Measurements from ENCODE around the gene CILP2.

CILP2 gene

DNA sequence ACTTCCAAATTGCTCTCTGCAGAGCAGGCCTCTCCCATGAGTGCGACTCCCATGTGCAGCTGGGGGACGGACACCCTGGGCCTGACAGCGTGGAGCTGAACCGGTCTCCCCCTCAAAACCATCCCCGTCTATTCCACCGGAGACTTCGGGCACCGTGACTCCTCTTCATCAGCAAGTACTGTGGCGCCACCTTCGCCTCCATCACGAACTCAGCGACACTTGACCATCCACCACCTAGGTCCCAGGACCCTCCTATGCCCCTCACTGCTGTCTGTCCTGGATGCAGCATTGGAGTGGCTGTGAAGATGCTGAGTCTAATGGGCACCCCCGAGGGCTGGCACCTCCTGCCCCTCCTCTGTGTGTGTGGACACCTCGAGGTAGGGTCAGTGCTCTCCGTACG, 20.6 kb downstream of the CILP2 start:
- TF ChIP-seq, protein P1, sequence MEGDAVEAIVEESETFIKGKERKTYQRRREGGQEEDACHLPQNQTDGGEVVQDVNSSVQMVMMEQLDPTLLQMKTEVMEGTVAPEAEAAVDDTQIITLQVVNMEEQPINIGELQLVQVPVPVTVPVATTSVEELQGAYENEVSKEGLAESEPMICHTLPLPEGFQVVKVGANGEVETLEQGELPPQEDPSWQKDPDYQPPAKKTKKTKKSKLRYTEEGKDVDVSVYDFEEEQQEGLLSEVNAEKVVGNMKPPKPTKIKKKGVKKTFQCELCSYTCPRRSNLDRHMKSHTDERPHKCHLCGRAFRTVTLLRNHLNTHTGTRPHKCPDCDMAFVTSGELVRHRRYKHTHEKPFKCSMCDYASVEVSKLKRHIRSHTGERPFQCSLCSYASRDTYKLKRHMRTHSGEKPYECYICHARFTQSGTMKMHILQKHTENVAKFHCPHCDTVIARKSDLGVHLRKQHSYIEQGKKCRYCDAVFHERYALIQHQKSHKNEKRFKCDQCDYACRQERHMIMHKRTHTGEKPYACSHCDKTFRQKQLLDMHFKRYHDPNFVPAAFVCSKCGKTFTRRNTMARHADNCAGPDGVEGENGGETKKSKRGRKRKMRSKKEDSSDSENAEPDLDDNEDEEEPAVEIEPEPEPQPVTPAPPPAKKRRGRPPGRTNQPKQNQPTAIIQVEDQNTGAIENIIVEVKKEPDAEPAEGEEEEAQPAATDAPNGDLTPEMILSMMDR (conservative IDR thresholded peaks at IDR 0.05; ENCODE audit: low read depth) = no peak
- POLR2A ChIA-PET (ENCODE audit: low non-redundant PET) = no interaction called here
- no peak for DNase-seq (ENCODE audit: low spot score)
- no peak overlapping the region for H3K27ac ChIP-seq
- CTCF ChIA-PET = interaction anchor here (0.6 kb wide), 1 partner anchor 77 kb away, joined by 8 read pairs; no protein-coding TSS in a partner anchor

DNA sequence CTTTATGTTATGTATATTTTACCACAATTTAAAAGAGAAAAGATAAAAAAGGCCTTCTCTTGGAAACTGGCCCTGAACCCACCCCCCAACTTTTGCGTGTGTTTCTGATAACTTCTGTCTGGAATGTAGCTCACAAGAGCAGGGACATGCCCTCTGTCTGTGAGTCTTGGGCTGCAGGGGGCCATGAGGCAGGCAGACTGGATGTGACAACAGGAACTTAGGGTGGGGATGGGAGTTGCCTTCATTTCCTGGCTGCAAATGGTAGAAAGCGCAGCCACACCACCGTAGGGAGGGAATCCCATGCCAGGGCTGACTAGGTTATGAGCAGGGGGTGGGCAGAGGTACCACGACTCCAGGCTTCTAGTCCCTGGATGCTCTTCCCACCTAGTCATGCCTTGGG, 21.9 kb downstream of the CILP2 start:
- ChIA-PET POLR2A (ENCODE audit: low non-redundant PET) (no interaction called here), CTCF (no interaction called here)
- no peak overlapping the region for H3K27ac ChIP-seq
- TF ChIP-seq, protein P1 (conservative IDR thresholded peaks at IDR 0.05; ENCODE audit: low read depth) = no peak
- DNase-seq (ENCODE audit: low spot score) = no peak

DNA sequence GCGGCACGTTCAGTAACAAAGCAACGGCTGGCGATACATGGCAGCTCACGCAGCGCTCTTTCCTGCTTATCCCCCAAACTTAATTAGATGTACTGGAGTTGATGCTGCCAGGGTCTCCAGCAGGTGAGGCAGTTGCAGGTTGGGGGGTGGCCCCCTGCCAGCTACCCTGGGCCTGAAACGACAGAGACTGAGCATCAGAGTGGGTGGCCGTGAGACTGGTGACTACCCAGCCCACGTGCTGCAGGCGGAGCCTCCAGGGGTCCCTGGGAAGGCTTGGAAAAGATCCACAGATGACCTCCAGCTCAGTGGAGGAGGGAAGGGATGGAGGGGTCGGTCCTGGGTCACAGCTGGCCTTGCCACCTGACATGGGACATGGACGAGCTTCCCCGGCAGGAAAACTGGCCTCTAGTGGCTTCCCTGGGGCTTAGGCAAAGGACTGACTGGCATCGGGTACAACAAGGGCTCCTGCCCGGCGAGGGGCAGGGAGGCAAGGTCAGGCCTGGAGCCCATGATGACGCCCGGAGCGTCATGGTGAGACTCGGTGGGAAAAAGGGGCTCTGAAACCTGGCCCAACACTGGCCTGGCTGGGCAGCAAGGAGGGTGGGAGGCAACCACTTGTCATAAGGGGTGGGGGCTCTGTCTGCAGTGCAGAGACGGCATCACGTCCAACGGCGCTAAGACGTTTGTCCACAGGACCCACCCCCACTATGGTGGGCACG, 24.0 kb downstream of the CILP2 start:
- ChIA-PET POLR2A (ENCODE audit: low non-redundant PET) (no interaction called here), CTCF (interaction anchor here (0.9 kb wide), 1 partner anchor 9 kb away, joined by 6 read pairs; no protein-coding TSS in a partner anchor)
- TF ChIP-seq, protein P1 (conservative IDR thresholded peaks at IDR 0.05; ENCODE audit: low read depth) = no peak
- H3K27ac ChIP-seq = no peak overlapping the region
- no peak for DNase-seq (ENCODE audit: low spot score)

DNA sequence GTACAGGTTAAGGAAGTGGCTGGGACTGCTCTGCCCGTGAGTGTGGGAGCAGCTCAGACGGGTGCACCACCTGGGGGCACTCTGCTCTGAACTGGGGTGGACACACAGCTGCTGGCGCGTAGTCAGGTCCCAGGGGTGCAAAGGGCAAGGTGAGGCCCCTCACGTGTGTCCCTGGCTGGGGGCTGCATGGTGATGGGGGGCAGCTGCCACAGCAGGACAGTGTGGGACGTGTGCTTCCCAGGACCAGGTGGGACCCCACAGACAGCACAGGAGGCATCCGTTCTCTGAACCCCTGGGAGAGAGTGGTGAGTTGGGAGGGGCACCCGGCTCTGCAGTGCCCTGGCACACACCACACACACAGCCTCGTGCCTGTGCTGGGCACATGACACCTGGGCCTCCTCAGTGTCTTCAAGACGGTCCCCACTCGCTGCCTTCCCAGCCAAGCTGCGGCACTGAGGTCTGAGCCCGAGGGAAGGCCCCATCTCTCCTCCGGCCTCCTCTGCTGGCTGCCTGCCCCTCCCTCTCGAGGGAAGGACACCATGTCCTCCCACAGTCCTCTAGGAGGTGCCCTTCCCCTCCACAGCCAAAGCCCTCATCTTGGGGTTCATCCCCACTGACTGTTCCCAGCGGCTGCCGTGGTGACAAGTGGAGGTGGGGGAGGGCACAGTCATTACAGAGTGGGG, 24.7 kb downstream of the CILP2 start:
- TF ChIP-seq, protein P1 (conservative IDR thresholded peaks at IDR 0.05; ENCODE audit: low read depth) = no peak
- H3K27ac ChIP-seq = no peak overlapping the region
- CTCF ChIA-PET = interaction anchor here (0.6 to 0.9 kb wide), 2 partner anchors 10 to 13 kb away, joined by 3 to 6 read pairs; no protein-coding TSS in a partner anchor
- POLR2A ChIA-PET (ENCODE audit: low non-redundant PET) = no interaction called here
- DNase-seq (ENCODE audit: low spot score) = no peak

DNA sequence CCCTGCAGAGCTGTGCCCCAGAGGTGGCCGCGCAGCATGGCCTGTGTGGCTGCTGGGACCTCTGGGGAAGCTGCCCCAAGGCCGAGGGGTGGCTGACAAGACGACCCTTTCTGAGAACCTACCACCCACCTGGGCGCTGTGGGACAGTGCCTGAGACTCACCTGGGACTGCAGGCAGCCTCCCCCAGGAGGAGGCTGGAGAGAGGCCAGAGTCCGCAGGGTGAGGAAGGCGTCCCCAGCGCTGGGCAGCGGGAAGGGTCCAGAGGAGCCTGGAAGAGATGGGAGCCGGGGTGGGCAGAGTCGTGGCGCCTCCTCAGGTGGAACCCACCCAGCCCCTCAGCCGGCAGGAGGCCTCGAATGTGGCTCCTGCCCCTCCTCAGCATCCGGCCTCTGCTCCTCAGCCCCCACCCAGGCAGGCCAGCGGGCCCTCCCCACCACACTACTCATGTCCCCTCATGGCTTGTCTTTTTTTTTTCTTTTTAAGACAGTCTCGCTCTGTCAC, 25.3 kb downstream of the CILP2 start:
- TF ChIP-seq, protein P1 (conservative IDR thresholded peaks at IDR 0.05; ENCODE audit: low read depth) = no peak
- CTCF ChIA-PET = interaction anchor here (0.6 kb wide), 1 partner anchor 12 kb away, joined by 3 read pairs; no protein-coding TSS in a partner anchor
- no peak overlapping the region for H3K27ac ChIP-seq
- POLR2A ChIA-PET (ENCODE audit: low non-redundant PET) = no interaction called here
- DNase-seq (ENCODE audit: low spot score) = no peak

DNA sequence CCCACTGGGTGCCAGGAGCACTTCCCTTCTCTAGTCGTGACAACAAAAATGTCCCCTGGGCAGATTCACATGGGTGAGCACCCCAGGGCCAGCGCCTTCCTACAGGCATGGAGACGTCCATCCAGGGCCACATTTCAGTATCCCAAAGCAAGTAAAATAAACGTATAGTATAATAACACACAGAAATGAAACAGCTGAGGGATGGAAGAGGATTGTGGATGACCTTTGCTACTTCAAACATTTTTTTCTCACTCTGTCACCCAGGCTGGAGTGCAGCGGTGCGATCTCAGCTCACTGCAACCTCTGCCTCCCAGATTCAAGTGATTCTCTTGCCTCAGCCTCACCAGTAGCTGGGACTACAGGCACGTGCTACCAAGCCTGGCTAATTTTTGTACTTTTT, 28.2 kb downstream of the CILP2 start:
- no peak for DNase-seq (ENCODE audit: low spot score)
- H3K27ac ChIP-seq = peak overlapping the region; percentile 0; the same call in 1 of the 2 replicates
- TF ChIP-seq, protein P1 (conservative IDR thresholded peaks at IDR 0.05; ENCODE audit: low read depth) = no peak
- CTCF ChIA-PET = interaction anchor here (1.4 kb wide), 1 partner anchor 12 kb away, joined by 6 read pairs; no protein-coding TSS in a partner anchor
- POLR2A ChIA-PET (ENCODE audit: low non-redundant PET) = no interaction called here
